MM.1S (cell line): ENCODE data around the gene AUTS2.

Source experiments
- CTCF ChIP-seq: fragments of 300-600 bp; sonication (generic); IDR thresholded peaks from 2 replicates; pipeline ENCODE4 v1.5.1; 2016; ENCODE audit warnings: antibody characterized with exemption, low read length, mixed read lengths
- EZH2 ChIP-seq: fragments of 300-600 bp; sonication (generic); optimal IDR thresholded peaks from 2 replicates; pipeline ENCODE3; 2017; ENCODE audit warnings: low read depth, mild to moderate bottlenecking, antibody characterized with exemption, low read length, mixed read lengths
- EZH2phosphoT487 ChIP-seq: fragments of 300-600 bp; sonication (generic); IDR thresholded peaks from 2 replicates; pipeline ENCODE4 v1.6.1; 2018; ENCODE audit warnings: antibody characterized with exemption, low read length

- TF ChIP-seq EZH2, result no peak
- TF ChIP-seq CTCF, result no peak
- no peak for TF ChIP-seq EZH2phosphoT487
Observed at GRCh38 chr7:70701991-70702390, 1103.7 kb downstream of the AUTS2 start.
